Prostate gland (tissue), 2 donors: ENCODE results near the gene SPSB4. TPM values are rescaled to one million over a fixed set of nuclear protein-coding genes. Genes with fewer than 3 reads are reported as not detected.

ENCODE experiments used
- DNase-seq: peaks from one replicate; pipeline ENCODE4 v3.0.0-alpha.2; 2019; ENCODE audit warnings: low spot score
- H3K27ac ChIP-seq, 2 donors: fragments of 200-600 bp; sonication (generic); 2 replicates each; pipeline ENCODE4 v1.5.1; 2017 to 2019
- H3K27me3 ChIP-seq: fragments of 200-600 bp; sonication (generic); replicated peaks from 2 replicates; pipeline ENCODE4 v1.5.1; 2019; ENCODE audit not compliant: insufficient read depth
- H3K36me3 ChIP-seq, 2 donors: fragments of 200-600 bp; sonication (generic); 1 replicate in 1 of 2; 2 replicates in 1 of 2; pipeline versions ENCODE4 v1.5.1 to v1.8.1; 2017 to 2019
- H3K4me1 ChIP-seq: fragments of 200-600 bp; sonication (generic); replicated peaks from 2 replicates; pipeline ENCODE4 v1.5.1; 2019
- H3K4me3 ChIP-seq, 2 donors: fragments of 200-600 bp; sonication (generic); 2 replicates each; pipeline ENCODE4 v1.5.1; 2017 to 2019
- H3K9me3 ChIP-seq: fragments of 200-600 bp; sonication (generic); 2 replicates; pipeline ENCODE4 v1.5.1; 2017
- POLR2A ChIP-seq: fragments of 450-650 bp; IDR thresholded peaks from one replicate; pipeline ENCODE4 v1.6.1; 2016; ENCODE audit warnings: antibody characterized with exemption, mild to moderate bottlenecking
- POLR2AphosphoS5 ChIP-seq: sonication (generic); formaldehyde crosslinking; IDR thresholded peaks from one replicate; pipeline ENCODE4 v1.6.1; 2017; ENCODE audit warnings: antibody characterized with exemption
- WGBS: methylation state at CpG from one replicate; pipeline ENCODE4 v1.1.5; 2018; 5-methylcytosine and 5-hydroxymethylcytosine counted together
- intact Hi-C: fragments of 100-400 bp; cut with DNase I; formaldehyde crosslinking; loops from one replicate; pipeline ENCODE4 v1.14.2; 2022
- total RNA-seq, 2 donors: library from RNA; depleted of rRNA; stranded (reverse); fragments of >200 nt; gene quantifications; one replicate each; pipeline ENCODE4 v1.1.0, GENCODE V29; 2016
- TF ChIP-seq, protein P1 (sequence below), 4 experiments: fragments of 200-600 bp in 2 of 4; fragments of 450-650 bp in 2 of 4; sonication (generic) in 2 of 4; IDR thresholded peaks; 1 replicate in 3 of 4; 2 replicates in 1 of 4; pipeline ENCODE4 v1.5.1; 2016 to 2019; ENCODE audit warnings: antibody characterized with exemption in 4 of 4, mild to moderate bottlenecking in 2 of 4, moderate library complexity in 2 of 4

Gene SPSB4
- total RNA-seq, 2 donors from 2014 or later = 1.0 TPM; not detected in 1

DNA sequence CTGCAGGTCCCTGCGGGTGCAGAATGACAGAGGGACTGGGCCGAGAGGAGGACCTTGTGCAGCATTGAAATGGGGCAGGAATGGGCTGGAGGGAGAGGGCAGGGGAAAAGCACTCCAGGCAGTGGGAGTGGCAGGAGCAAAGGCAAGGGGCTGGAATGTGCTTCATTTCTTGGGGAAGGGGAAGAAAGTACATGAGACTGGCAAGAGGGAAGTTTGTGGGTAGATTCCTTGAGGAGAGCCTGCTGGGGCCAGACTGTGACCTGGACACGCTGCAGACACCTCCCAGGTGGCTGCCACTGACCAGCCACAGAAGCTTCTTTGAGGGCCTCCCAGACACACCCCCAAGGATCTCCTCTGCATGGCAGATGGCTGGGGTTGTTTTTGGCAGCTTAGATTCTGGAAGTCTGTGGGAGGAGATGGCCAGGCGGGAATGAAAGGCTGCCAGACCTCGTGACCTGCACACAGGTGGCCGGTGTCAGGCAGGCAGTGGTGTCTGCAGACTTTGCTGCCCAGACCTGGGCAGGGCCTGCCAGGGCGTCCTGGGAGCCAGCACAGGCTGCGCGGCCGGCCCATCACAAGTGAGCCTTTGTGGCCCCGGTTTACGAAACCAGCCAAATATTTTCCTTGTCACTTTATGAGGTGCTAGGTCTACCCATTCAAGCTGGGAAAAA lies 53.1 kb downstream of the SPSB4 start:
- WGBS = 36% methylated on average over 11 of the region's 12 CpGs
- TF ChIP-seq POLR2AphosphoS5 = no peak
- TF ChIP-seq, protein P1, sequence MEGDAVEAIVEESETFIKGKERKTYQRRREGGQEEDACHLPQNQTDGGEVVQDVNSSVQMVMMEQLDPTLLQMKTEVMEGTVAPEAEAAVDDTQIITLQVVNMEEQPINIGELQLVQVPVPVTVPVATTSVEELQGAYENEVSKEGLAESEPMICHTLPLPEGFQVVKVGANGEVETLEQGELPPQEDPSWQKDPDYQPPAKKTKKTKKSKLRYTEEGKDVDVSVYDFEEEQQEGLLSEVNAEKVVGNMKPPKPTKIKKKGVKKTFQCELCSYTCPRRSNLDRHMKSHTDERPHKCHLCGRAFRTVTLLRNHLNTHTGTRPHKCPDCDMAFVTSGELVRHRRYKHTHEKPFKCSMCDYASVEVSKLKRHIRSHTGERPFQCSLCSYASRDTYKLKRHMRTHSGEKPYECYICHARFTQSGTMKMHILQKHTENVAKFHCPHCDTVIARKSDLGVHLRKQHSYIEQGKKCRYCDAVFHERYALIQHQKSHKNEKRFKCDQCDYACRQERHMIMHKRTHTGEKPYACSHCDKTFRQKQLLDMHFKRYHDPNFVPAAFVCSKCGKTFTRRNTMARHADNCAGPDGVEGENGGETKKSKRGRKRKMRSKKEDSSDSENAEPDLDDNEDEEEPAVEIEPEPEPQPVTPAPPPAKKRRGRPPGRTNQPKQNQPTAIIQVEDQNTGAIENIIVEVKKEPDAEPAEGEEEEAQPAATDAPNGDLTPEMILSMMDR (IDR thresholded peaks at IDR 0.05) = no peak
- no peak for TF ChIP-seq POLR2A
- Histone ChIP-seq H3K36me3 (no peaks in the 10 kb centered on the region), H3K4me3 (no peak overlapping the region), H3K27ac (no peak overlapping the region), H3K9me3 (no peaks in the 10 kb centered on the region), H3K4me1 (no peaks in the 10 kb centered on the region), H3K27me3 (no peaks in the 10 kb centered on the region)
- DNase-seq = peak; percentile 28
- intact Hi-C loops = loop anchor here (2.0 kb wide), 1 partner anchor 53 kb away; the partner anchor contains the start of gene SPSB4

DNA sequence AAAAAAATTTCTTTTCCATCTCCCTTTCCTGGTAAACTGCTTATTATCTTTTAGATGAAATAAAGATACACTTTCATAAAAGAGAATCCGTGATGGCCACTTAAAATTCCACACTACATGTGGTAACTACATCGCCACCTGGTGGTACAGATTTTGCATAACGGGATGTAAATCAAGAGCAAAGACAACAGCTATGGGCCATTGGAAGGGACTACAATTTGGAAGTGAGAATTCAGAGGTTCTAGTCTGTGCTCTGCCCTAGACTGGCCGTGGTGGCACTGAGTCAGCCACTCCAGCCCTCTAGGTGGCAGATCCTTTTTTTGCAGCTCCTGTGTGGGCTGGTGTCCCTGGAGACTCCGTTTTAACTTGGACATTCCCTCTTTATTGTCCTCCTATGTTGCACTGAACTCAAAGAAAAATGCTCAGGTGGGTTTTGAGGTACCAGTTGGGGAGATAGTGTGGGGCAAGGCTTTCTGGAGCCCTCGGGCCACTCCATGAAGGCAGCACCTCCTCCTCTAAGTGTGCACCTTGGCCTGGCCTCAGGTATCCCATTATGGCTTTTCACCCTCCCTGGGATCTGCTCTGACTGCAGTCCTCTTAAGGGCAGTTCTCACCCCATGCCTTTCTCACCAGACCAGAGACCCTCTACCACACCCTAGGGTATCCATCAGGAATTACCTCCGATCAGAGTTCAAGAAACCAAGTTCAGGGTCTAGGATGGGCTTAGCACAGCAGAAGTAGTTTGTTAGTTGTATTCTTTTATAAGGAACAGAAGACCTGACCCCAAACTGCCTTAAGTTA lies 54.9 kb downstream of the SPSB4 start:
- no peaks in the 10 kb centered on the region for H3K9me3 ChIP-seq
- H3K4me3 ChIP-seq = no peak overlapping the region
- H3K36me3 ChIP-seq = no peaks in the 10 kb centered on the region
- 45% methylated on average over 7 of the region's 7 CpGs for WGBS
- peak; percentile 82 for DNase-seq
- TF ChIP-seq, protein P1 (IDR thresholded peaks at IDR 0.05) = peak; percentile 65 to 80 (median 78)
- TF ChIP-seq POLR2AphosphoS5 (peak; percentile 43), POLR2A (no peak)
- no peak overlapping the region for H3K27ac ChIP-seq
- intact Hi-C loops = loop anchor here (1.0 to 5.0 kb wide), 3 partner anchors 55 to 94 kb away; partner anchors contain the start of gene SPSB4
- H3K27me3 ChIP-seq = no peaks in the 10 kb centered on the region
- no peaks in the 10 kb centered on the region for H3K4me1 ChIP-seq

DNA sequence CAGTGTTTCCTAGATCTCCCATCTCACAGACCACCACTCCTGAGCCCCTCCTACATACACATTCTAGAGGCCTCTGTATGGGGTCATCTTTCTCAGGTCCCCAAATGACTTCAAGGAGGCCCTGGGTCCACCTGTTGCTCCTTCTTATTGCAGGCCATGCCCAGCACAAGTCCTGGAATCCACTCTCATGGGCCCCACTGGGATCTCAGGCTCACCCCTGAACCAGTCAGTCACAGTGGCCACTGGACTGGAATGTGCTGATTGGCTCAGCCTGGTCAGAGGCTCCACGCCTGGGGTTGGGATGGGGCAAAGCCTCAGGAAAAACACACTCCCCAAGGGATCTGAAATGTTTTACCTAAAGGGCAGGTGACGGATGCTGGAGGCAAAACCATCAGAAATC lies 55.7 kb downstream of the SPSB4 start:
- Histone ChIP-seq H3K4me1 (no peaks in the 10 kb centered on the region), H3K9me3 (no peaks in the 10 kb centered on the region), H3K27me3 (no peaks in the 10 kb centered on the region), H3K4me3 (no peak overlapping the region), H3K36me3 (no peaks in the 10 kb centered on the region), H3K27ac (no peak overlapping the region)
- DNase-seq = no peak
- intact Hi-C loops = loop anchor here (5.0 kb wide), 1 partner anchor 85 kb away; no protein-coding TSS in a partner anchor
- 98% methylated on average over 2 of the region's 2 CpGs for WGBS
- TF ChIP-seq POLR2AphosphoS5 (no peak), POLR2A (no peak)
- TF ChIP-seq, protein P1 (IDR thresholded peaks at IDR 0.05) = no peak

DNA sequence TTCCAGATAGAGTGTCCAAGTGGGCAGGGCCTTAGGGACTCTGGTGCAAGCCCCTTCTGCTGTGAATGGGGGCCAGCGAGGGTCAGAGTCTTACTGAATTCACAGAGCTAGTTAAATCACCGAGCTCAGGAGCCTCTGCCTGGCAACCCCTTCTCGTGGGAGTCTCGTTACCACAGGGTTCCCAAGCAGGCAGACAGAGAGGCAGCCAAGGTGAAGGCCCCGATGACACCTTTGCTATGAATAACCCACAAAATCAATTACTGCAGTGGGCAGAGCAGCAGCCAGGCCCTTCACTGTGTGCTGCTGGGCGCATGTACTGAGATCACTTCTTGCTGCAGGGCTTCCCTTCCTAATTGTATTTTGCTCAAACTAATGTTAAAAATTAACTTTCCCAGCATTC lies 56.9 kb downstream of the SPSB4 start:
- intact Hi-C loops = loop anchor here (5.0 kb wide), 1 partner anchor 84 kb away; no protein-coding TSS in a partner anchor
- no peak overlapping the region for H3K4me3 ChIP-seq
- 63% methylated on average over 6 of the region's 6 CpGs for WGBS

More for the DNA sequence above, 56.9 kb downstream of the SPSB4 start:
- Histone ChIP-seq H3K9me3 (no peaks in the 10 kb centered on the region), H3K36me3 (no peaks in the 10 kb centered on the region), H3K27ac (no peak overlapping the region), H3K27me3 (no peaks in the 10 kb centered on the region), H3K4me1 (no peaks in the 10 kb centered on the region)
- no peak for DNase-seq
- TF ChIP-seq POLR2AphosphoS5 (no peak), POLR2A (no peak)
- TF ChIP-seq, protein P1 (IDR thresholded peaks at IDR 0.05) = no peak
